Astrocyte (in vitro differentiated cells and primary cell): ENCODE data around the gene PLEKHA6. TPM values are rescaled to one million over a fixed set of nuclear protein-coding genes. Genes with fewer than 3 reads are reported as not detected.

Experiments
- total RNA-seq: library from RNA; stranded (reverse); gene quantifications from 2 replicates; pipeline ENCODE4 v1.2.1, GENCODE V29; 2021

Gene PLEKHA6
- total RNA-seq, 1 donor from 2014 or later, result 1.5 TPM

Other genes with a start within 250 kb of the PLEKHA6 start
- gene ETNK2, start 207.9 kb downstream of the PLEKHA6 start, total RNA-seq, result 8.2 and 9.7 TPM in 2 replicates
- not detected in 2 replicates for gene REN, start 193.6 kb downstream of the PLEKHA6 start, total RNA-seq
- 2.2 and 2.7 TPM in 2 replicates for gene KISS1, start 163.4 kb downstream of the PLEKHA6 start, total RNA-seq
- gene GOLT1A, start 145.9 kb downstream of the PLEKHA6 start, total RNA-seq, result 0.50 and 0.65 TPM in 2 replicates
- 38.8 and 40.0 TPM in 2 replicates for gene PPP1R15B, start 51.9 kb upstream of the PLEKHA6 start, total RNA-seq
- gene PIK3C2B, start 134.9 kb upstream of the PLEKHA6 start, total RNA-seq, result 17.9 and 19.3 TPM in 2 replicates
- gene MDM4, start 156.5 kb upstream of the PLEKHA6 start, total RNA-seq, result 38.5 and 41.1 TPM in 2 replicates